HG03039 (cell line): ENCODE measurements around the gene DOCK1.

Experiments
- ATAC-seq: cut with Tn5 transposase; IDR thresholded peaks from one replicate; pipeline ENCODE4 v1.9.1; 2021; ENCODE audit warnings: mild to moderate bottlenecking, moderate library complexity; ENCODE audit not compliant: unreplicated experiment

DOCK1 gene

DNA sequence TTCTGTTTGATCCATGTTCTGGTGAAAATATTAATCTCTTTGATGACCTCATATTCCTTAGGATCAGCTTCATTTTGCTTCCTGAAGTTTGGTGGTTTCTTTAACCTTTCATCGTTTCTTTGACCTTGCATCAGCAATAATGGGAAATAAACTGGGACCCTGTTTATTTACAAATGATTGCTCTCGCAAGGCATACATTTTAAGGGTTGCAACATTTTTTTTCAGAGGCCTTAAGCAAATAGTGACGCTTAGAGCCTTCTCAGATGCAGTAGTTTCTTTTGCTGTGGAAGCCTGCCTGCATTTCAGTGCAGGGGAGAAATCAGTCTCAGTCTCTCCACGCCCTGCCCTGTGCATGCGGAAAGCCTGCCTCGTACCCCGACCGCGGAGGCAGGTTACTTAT is 504.8 kb downstream of the DOCK1 start:
- ATAC-seq: no peak

DNA sequence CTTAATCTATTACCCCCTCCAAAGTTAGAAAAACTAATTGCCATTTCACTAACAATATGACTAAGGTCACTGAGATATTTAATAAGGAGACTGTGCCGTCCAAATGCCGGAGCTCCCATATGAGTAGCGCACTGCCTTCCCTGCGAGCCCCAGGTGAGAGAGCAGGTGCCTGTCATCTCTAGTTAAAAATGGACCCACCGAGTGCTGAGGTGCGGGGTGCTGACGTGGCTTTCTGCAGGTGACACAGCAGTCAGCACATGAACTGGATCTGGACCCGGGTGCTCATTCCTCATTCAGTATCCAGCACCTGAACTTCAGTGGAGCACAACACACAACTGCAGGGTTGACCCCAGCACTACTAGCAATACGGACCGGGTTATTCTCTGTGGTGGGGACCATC is 505.8 kb downstream of the DOCK1 start:
- ATAC-seq: no peak

DNA sequence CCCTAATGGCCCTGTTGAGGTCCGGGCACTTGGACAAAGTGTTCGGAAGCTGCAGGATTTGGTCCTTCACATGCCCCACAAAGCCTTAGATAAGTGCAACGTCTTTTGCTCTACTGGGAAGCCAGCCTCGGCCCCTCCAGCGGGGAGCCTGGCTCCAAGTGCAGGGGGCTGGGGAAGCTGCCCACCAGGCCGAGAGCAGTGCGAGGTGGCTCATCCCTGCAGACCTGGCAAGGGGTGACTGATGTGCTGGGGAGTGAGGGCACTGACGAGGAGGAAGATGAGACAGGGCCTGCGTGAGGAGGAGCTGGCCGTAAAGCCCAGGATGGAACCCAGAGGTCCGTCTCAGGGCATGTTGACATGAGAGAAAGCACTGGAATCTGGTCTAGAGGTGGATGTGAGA is 508.1 kb downstream of the DOCK1 start:
- no peak for ATAC-seq

DNA sequence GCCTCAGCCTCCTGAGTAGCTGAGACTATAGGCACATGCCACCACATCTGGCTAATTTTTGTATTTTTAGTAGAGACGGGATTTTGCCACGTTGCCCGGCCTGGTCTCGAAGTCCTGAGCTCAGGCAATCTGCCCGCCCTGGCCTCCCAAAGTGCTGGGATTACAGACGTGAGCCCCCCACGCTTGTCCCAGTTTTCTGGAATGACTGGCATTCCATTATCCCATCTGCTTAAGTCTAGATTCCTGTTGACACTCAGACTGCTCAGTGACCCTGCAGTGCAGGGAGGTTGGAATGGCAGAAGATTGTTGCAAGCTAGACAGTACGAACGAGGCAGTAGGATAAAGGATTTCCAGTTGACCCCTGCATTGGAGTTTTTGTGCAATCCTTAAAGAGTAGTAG is 508.8 kb downstream of the DOCK1 start:
- ATAC-seq: no peak

DNA sequence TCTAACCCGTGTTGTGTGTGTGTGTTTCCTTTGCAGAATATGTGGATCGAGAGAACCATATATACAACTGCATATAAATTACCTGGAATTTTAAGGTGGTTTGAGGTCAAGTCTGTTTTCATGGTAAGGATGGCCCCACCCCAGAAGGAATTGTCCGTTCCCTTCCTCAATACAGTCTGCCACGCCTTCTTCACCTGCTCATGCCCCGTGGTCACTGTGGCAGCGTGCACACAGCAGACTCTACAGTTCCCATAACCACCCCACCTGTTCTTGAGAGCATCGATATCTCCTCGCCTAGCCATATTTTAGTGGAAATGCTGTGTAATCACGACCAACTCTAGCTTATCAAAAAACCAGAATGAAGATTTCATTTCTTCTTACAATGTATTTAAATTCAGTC is 509.9 kb downstream of the DOCK1 start:
- no peak for ATAC-seq

DNA sequence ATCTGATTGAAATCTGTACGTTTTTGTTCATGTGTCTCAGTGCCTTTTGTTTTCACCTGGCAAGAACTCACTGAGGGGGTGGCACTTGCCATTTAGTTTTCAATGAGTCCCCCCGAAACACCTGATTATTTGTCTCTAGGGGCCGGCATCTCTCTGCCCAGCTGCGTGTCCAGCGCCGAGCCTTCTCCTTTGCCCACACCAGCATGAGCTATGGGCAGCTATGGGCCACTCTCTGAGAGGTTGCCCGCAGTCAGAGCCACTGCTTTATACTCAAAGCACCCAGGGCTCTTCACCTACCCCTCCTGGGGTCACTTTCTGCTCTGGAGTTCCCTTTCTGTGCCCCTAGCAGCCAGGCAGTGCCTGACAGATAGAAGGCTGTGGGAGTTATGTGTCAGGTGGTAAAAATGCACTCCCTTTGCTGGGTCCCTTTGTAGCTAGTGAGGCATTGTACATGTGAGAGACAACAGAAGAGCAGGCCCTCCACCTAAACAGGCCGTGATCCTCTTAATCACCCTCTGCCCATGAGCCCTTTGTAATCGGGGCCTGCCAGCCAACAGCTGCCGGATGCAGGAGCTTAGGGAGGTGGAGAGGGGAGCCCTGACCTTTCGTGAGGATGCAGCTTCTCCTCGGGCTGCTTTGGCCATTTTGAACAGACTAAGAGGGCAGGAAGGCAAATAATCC is 510.8 kb downstream of the DOCK1 start:
- no peak for ATAC-seq

DNA sequence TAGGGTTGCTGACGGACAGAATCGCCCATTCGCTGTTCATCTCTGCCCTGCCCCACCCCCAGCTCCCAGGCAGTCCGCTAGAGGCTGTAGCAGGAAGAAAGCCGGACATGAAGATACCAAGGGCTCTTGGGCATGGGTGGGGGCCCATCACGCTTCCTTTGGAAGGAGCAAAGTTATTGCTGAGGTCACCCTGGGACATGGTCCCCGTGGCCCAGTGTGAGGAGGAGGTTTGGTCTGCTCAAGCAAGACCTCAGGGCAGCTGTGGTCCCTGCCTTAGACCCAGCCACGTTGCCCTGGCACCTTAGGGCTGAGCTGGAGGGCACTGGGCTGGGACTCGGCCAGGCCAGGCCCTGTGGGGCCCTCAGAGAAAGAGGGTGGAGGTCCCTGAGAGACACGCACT is 511.8 kb downstream of the DOCK1 start:
- ATAC-seq: no peak

DNA sequence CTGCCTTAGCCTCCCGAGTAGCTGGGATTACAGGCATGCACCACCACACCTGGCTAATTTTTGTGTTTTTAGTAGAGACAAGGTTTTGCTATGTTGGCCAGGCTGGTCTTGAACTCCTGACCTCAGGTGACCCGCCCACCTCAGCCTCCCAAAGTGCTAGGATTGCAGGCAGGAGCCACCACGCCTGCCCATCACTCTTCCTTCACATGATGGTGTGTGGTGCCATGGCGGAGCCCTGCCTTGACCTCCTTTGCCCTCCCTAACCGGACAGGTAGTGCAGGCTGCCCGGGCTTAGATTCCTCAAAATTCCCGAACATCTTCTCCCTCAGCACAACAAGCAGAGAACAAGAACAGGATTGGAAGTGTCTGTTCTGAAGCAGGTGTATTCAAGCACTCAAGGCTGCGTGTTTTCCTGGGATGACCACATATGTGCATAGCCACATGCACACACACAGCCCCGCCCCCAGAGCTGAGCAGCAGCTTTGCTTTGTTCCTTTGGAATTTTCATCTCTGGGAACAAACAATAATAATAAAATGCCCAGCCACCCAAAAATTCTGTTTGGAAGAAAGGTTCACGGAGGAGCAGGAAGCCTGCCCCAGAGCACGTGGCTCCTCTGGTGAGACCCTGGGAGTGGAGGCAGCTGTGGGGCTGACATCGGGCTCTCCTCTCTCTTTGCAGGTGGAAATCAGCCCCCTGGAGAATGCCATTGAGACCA is 512.6 kb downstream of the DOCK1 start:
- no peak for ATAC-seq

DNA sequence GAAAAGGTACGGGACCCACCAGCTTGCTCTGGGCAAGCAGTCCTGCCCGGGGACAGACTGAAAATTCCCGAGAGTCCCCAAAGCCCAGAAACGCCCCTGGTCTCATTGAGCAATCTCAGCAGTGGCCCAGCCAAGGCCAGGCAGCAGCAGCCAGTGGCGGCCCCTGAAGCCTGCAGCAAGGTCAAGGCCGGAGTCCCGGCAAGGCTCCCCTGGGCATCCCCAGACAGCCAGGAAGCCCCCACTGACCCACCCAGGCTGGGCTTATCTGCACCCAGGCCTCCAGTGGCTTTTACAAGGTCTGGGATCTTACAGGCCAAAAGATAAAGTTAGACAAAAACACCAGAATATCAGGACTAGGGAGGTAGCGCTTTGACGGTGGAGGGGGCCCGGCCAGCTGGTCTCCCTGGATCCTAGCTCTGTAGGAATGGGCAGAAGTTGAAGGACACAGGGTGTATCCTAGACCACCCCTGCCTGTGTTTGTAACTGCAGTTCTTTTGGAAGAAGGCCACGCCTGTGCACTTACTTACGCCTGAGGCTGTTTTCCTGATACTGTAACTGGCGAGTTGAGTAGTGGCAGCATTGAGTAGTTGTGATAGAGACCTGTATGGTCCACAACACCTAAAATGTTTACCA is 513.4 kb downstream of the DOCK1 start:
- no peak for ATAC-seq

DNA sequence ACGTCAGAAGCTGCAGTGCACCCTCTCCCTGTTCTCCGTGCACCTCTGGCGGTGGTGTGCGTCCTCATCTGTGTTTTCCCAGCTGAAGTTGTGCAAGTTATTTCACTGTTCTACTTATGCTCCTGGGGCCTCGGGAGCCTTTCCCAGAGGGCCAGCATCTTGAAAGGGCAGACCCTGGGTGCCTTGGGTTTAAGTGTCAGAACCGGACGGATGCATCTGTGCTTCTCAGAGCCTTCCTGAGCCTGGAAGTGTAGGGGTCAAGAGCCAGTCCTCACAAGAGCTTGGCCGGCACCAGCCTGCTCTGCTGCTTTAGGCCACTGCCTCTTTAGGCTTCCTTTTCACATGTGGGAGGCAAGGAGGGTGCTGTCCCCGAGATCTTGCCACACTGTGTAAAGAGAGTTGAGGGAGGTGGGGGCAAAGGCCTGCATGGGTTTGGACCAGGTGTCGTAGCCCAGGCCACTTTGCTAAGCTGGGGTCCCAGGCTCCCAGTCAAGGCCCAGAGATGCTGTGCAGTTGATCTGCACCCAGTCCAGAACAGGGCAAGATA is 515.0 kb downstream of the DOCK1 start:
- ATAC-seq: no peak

DNA sequence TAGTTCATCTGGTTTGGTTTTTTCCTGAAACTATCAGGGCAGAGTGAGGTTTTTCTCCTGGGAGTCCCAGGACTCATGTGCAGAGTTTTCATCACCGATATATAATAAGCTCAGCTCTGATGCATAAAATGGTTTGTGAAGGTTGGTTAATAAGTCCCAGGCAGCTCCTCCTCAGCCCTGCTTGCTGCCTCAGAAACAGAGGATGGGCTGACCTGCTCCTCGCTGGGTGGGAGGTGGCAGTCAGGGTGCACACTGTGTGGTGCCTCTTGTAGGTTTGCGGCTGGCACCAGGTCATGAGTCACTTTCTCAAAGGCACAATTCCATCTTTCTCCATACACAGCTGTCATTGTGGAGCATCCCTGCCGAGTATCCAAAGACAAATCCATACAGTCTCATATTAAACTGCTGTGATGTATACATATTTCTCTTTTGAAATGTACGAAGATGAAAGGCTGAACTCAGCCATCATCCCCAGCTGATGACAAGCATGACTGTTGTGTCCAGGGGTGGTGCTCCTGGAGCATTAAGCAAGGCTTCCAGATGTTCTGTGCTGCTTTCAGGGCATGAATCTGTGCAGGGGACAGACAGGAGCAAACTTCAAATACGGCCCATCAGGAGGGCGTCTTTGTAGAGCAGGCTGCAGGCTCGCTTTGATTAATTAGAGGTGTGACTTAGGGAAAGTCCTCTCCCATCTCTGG is 518.1 kb downstream of the DOCK1 start:
- no peak for ATAC-seq

DNA sequence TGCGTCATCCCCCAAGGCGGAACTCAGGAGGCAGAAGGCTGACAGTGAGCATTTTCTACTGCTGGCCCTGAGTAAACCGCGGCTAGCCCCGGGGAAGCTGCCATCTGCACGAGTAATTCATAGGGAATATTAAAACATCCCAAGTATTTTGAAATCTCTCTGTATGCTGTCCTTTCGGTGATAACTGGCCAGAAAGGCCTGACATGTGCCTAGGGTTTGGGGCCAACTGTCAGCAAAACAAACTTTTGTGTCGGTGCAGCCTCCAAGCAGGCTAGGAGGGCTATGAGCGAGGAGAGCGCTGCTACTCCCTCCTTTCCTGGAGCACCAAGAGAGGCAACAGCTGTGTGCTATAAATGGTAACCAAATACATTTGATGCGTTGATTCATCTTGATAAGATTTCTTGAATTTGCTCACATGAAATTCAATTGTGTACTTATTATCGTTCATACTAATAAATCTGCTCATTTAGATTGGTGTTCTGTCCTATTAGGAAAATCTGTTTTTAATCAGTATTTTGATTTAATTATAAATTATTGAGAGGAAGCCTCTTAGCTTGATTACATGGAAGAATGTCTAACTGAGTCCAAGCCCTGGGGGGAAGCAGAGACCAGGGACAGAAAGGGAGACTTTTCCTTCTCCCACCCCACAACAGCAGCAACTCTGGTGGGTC is 519.5 kb downstream of the DOCK1 start:
- no peak for ATAC-seq

DNA sequence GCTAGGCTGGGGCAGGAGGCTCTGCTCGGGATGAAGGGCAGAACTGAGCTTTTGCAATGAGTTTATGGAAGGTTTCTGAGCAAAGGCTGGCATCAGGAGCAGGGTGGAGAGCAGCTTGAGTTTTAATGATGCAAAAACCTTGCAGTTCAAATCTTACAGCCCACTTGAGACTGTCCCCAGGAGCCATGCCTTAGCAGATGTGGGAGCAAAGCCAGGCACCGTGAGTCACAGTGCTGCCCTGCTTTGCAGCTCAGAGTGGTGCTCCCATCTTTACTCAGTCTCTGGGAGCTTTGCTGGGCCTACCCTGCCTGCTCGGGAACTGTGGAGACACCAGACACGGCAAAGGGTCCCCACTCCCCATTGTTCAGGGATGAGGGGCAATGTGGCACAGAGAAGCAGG is 521.5 kb downstream of the DOCK1 start:
- ATAC-seq: no peak

DNA sequence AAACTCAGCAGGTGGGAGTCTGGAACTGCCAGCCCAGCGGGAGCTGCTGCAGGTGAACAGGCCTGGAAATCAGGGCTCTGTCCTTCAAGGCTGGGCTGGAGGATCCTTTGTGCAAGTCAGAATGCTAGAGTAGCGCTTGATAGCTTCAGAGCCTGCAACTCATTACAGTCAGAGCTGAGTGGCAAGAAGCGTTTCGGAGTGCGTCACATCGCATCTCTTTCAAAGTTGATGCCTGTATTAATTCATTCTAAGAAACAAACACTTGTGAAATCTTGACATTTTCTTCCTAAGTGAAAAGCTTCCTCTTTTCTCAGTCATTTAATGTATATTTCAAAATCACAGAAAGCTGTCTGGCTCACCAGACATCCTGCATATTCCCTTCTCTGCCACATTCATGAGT is 522.7 kb downstream of the DOCK1 start:
- ATAC-seq: no peak

DNA sequence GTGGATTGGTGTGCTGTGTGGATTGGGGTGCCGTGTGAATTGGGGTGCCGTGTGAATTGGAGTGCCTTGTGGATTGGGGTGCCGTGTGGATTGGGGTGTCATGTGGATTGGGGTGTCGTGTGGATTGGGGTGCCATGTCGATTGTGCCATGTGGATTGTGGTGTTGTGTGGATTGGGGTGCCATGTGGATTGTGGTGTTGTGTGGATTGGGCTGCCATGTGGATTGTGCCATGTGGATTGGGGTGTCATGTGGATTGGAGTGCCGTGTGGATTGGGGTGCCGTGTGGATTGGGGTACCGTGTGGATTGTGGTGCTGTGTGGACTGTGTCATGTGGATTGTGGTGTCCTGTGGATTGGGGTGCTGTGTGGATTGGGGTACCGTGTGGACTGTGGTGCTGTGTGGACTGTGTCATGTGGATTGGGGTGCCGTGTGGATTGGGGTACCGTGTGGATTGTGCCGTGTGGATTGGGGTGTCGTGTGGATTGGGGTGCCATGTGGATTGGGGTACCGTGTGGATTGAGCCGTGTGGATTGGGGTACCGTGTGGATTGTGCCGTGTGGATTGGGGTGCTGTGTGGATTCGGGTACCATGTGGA is 523.3 kb downstream of the DOCK1 start:
- ATAC-seq: no peak

DNA sequence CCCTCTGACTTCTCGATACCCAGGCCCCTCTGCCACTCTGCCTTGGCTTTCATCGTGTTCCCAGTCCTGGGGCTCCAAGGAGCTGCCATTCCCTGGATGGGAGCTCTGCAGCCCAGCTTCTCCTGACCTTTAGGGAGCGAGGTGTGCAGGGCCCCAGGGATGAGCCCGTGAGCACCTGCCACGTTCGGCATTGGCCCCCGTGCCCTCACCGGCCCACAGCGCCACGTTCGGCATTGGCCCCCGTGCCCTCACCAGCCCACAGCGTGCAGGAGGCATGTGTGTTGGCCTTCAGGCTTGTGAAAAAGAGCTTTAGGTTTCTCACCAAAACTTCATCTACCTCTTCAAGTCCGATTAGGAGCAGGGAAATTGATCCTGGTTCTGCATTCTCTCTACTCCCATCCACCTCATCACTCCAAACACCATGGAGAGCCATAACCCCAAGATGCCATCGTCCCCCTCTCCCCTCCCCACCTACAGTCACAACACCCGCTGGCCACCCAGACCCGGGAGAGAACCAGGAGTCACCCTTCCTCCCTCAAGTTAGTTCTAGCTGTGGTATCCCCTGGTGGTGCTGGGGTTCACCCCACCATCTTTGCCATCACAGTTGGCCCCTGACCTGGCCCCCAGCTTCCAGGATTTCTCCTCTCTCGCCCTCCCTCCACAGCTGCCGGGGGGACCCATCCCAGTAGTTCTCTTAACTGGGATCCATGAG is 524.5 kb downstream of the DOCK1 start:
- ATAC-seq: no peak

DNA sequence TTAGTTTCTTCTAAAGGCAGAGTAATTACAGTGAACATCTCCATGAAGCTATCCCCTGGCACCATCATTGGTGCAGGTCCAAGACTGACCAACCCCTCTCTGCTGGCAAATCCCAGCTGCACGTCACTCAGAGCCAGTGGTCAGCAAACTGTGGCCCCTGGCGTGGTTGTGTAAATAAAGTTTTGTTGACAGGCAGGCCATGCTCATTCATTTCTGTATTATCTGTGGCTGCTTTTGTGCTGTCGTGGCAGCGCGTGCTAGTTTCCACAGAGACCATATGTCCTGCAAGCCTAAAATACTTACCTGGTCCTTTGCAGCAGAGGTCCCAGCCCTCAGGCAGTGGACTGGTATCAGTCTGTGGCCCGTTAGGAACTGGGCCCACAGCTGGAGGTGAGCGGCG is 526.3 kb downstream of the DOCK1 start:
- no peak for ATAC-seq

DNA sequence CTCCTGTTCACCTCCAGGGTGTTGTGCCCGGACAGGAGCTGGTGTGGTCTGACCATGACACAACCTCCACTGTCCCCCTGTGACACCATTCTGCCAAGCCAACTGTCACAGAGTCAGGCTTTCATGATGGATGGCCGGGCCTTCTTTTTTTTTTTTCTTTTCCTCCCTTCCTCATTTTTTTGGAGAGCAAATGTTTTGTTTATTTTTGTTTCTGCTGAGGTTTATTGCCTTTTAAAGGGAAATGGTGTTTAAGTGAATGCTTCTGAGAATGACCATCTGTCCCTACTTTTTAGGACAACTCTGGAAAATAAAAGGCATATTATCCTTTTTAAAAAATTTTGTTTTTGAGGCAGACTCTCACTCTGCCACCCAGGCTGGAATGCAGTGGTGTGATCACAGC is 528.8 kb downstream of the DOCK1 start:
- ATAC-seq: no peak

DNA sequence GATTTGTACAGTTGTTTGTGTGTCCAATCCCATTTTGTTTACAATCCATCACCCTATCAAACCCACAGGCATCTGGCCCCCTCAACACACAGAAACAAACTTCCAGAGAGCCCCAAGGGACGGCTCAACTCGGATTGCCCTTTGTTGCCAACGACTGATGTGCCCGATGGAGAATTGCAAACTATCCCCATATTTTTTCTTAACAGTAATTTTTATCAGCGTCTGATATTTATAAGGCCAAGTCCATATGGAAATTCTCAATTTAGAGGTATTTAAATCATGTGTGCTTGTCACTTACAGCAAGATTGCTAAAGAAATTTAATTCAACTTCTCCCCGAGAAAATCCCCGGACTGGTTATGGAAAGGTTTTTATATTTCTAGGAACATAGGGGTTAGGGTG is 530.0 kb downstream of the DOCK1 start:
- ATAC-seq: no peak

DNA sequence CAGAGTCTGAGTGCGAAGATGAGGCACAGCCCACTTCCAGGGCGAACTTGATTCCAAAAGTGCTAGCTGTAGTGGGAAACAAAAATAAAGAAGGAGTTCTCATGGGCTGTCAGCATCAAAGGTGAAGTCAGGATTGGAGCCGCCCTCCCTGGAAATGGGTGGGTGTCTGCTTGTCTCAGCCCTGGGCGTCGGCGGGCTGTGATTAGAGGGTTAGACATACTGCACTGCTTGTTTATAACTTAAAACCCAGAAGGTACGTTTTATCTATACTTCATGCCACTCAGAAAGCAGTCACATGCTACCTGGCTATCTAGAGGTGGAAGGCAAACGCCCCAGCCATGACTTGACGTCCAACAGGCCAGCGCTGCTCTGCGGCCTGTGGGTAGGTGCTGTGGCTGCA is 535.1 kb downstream of the DOCK1 start:
- ATAC-seq: no peak
